MM.1S (cell line): Measurements from ENCODE around the gene RABEP1.
"Not testable (repeated sequence)": the region's sequence is repeated elsewhere in the genome, so short reads cannot be mapped to it uniquely, and the experiment has no call there.

Source experiments
- EZH2 ChIP-seq: fragments of 300-600 bp; sonication (generic); optimal IDR thresholded peaks from 2 replicates; pipeline ENCODE3; 2017; ENCODE audit warnings: low read depth, mild to moderate bottlenecking, antibody characterized with exemption, low read length, mixed read lengths
- EZH2phosphoT487 ChIP-seq: fragments of 300-600 bp; sonication (generic); IDR thresholded peaks from 2 replicates; pipeline ENCODE4 v1.6.1; 2018; ENCODE audit warnings: antibody characterized with exemption, low read length
- TF ChIP-seq, protein P1 (sequence below): fragments of 300-600 bp; sonication (generic); IDR thresholded peaks from 2 replicates; pipeline ENCODE4 v1.5.1; 2016; ENCODE audit warnings: antibody characterized with exemption, low read length, mixed read lengths

- TF ChIP-seq, protein P1, sequence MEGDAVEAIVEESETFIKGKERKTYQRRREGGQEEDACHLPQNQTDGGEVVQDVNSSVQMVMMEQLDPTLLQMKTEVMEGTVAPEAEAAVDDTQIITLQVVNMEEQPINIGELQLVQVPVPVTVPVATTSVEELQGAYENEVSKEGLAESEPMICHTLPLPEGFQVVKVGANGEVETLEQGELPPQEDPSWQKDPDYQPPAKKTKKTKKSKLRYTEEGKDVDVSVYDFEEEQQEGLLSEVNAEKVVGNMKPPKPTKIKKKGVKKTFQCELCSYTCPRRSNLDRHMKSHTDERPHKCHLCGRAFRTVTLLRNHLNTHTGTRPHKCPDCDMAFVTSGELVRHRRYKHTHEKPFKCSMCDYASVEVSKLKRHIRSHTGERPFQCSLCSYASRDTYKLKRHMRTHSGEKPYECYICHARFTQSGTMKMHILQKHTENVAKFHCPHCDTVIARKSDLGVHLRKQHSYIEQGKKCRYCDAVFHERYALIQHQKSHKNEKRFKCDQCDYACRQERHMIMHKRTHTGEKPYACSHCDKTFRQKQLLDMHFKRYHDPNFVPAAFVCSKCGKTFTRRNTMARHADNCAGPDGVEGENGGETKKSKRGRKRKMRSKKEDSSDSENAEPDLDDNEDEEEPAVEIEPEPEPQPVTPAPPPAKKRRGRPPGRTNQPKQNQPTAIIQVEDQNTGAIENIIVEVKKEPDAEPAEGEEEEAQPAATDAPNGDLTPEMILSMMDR = not testable (repeated sequence)
- TF ChIP-seq EZH2phosphoT487, EZH2: not testable (repeated sequence)
These were observed 48.6 kb upstream of the RABEP1 start for GRCh38 chr17:5233492-5233891.
